CD4-positive, alpha-beta T cell treated with Interleukin-21 for 1 hour (primary cell): ENCODE measurements around the gene ARHGEF16.

Experiments
- DNase-seq: peaks from one replicate; pipeline ENCODE4 v3.0.0-alpha.2; 2020

The ARHGEF16 gene

GRCh38 chr1:3483801-3484444 is 29.5 kb downstream of the ARHGEF16 start:
- peak; percentile 27 for DNase-seq

GRCh38 chr1:3485016-3485415 is 30.6 kb downstream of the ARHGEF16 start:
- DNase-seq, result no peak

GRCh38 chr1:3488432-3488831 is 34.0 kb downstream of the ARHGEF16 start:
- DNase-seq, result no peak

- no peak for DNase-seq
These were observed 35.7 kb downstream of the ARHGEF16 start for GRCh38 chr1:3490046-3490745.

GRCh38 chr1:3491291-3492246 is 37.1 kb downstream of the ARHGEF16 start:
- peak; percentile 83 for DNase-seq

GRCh38 chr1:3492545-3493246 is 38.2 kb downstream of the ARHGEF16 start:
- no peak for DNase-seq

GRCh38 chr1:3494321-3495308 is 40.1 kb downstream of the ARHGEF16 start:
- no peak for DNase-seq

- no peak for DNase-seq
These were observed 41.6 kb downstream of the ARHGEF16 start for GRCh38 chr1:3495776-3496745.

GRCh38 chr1:3496916-3497315 is 42.5 kb downstream of the ARHGEF16 start:
- no peak for DNase-seq

GRCh38 chr1:3497521-3497920 is 43.1 kb downstream of the ARHGEF16 start:
- DNase-seq, result no peak

- DNase-seq, result no peak
These were observed 43.9 kb downstream of the ARHGEF16 start for GRCh38 chr1:3498246-3498930.

- DNase-seq, result no peak
These were observed 44.5 kb downstream of the ARHGEF16 start for GRCh38 chr1:3498986-3499385.

- no peak for DNase-seq
These were observed 45.1 kb downstream of the ARHGEF16 start for GRCh38 chr1:3499611-3500010.

GRCh38 chr1:3500265-3500835 is 45.9 kb downstream of the ARHGEF16 start:
- no peak for DNase-seq

- DNase-seq, result no peak
These were observed 47.0 kb downstream of the ARHGEF16 start for GRCh38 chr1:3501437-3501836.

GRCh38 chr1:3501856-3502640 is 47.6 kb downstream of the ARHGEF16 start:
- DNase-seq, result no peak

GRCh38 chr1:3502641-3503524 is 48.4 kb downstream of the ARHGEF16 start:
- DNase-seq, result no peak

GRCh38 chr1:3503525-3503886 is 49.0 kb downstream of the ARHGEF16 start:
- no peak for DNase-seq
